ENCODE results near the gene ERRFI1.

ERRFI1 gene

DNA sequence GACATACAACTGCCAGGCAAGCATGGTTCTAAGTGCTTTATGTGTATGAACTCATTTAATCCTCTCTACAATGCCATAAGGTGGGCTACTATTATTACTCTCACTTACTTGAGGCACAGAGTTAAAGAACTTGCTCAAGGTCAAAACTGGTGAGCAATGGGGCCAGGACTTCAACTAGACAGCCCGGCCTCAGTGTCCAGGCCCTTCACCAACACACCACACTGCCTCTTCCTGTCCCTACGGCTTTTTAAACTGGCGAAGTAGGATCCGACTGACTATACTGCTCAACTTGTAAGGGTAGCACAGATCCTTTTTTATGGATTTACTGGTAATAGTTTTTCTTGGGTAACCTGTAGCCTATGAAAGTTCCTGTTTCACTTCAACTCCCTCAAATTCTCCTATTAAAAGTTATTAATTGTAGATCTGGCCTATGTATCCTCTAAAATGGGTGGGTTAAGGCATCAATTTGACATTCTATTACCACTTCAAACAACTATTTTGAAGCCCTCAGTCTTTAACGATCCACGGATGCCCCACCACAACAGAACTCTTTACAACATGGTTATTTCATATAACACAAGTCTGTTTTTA is 4.3 kb downstream of the ERRFI1 start:
- Histone ChIP-seq H3K9ac (ENCODE audit: low read length) (no peak overlapping the region), H3F3A (ENCODE audit: insufficient read depth, low read length) (no peaks in the 10 kb centered on the region), H3K79me2 (ENCODE audit: low read length) (no peaks in the 10 kb centered on the region), H3K27ac (ENCODE audit: low read length) (no peak overlapping the region), H3K9me3 (replicated peaks; ENCODE audit: insufficient read depth, low read length) (no peaks in the 10 kb centered on the region), H3K27me3 (replicated peaks; ENCODE audit: insufficient read depth, low read length) (no peaks in the 10 kb centered on the region), H3K4me1 (ENCODE audit: low read length) (no peaks in the 10 kb centered on the region), H3K4me2 (ENCODE audit: low read depth, low read length) (no peak overlapping the region), H3K4me3 (ENCODE audit: low read length) (no peak overlapping the region), H2AFZ (ENCODE audit: low read length) (no peak overlapping the region), H3K36me3 (replicated peaks; ENCODE audit: insufficient read depth, low read length) (no peaks in the 10 kb centered on the region), H3K9me2 (replicated peaks; ENCODE audit: insufficient read depth, low read length) (no peaks in the 10 kb centered on the region), H4K20me1 (ENCODE audit: insufficient read depth, low read length) (no peaks in the 10 kb centered on the region)
- DNase-seq: no peak
- TF ChIP-seq, protein P1, sequence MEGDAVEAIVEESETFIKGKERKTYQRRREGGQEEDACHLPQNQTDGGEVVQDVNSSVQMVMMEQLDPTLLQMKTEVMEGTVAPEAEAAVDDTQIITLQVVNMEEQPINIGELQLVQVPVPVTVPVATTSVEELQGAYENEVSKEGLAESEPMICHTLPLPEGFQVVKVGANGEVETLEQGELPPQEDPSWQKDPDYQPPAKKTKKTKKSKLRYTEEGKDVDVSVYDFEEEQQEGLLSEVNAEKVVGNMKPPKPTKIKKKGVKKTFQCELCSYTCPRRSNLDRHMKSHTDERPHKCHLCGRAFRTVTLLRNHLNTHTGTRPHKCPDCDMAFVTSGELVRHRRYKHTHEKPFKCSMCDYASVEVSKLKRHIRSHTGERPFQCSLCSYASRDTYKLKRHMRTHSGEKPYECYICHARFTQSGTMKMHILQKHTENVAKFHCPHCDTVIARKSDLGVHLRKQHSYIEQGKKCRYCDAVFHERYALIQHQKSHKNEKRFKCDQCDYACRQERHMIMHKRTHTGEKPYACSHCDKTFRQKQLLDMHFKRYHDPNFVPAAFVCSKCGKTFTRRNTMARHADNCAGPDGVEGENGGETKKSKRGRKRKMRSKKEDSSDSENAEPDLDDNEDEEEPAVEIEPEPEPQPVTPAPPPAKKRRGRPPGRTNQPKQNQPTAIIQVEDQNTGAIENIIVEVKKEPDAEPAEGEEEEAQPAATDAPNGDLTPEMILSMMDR (IDR thresholded peaks at IDR 0.05; ENCODE audit: low read length): no peak
- no peak for TF ChIP-seq EZH2phosphoT487 (IDR thresholded peaks at IDR 0.05; ENCODE audit: low read length)
- TF ChIP-seq EZH2 (optimal IDR thresholded peaks at IDR 0.05; ENCODE audit: low read depth, low read length): no peak

DNA sequence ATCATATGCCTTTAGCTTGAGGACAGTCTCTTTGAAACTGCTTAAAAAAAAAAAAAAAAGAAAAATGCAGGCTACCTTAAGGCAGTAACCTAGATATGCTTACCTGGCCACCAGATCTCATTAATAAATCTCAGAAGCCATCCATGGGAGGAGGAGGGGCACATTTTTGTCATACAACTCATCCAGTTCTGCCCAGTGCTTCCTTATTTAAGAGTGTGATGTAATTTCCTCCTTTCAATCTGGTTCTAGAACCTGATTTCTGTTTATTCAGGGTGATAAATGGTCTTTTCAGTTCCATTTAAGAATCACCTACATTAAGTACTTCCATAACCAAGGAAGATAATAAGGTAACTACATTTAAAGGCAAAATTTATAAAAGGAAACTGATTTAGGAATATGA is 6.1 kb downstream of the ERRFI1 start:
- H3K4me3 ChIP-seq (ENCODE audit: low read length): no peak overlapping the region
- no peaks in the 10 kb centered on the region for H3F3A ChIP-seq (ENCODE audit: insufficient read depth, low read length)
- H3K79me2 ChIP-seq (ENCODE audit: low read length): no peaks in the 10 kb centered on the region
- H3K4me2 ChIP-seq (ENCODE audit: low read depth, low read length): no peak overlapping the region
- H3K27me3 ChIP-seq (replicated peaks; ENCODE audit: insufficient read depth, low read length): no peaks in the 10 kb centered on the region
- no peaks in the 10 kb centered on the region for H3K36me3 ChIP-seq (replicated peaks; ENCODE audit: insufficient read depth, low read length)
- no peak overlapping the region for H2AFZ ChIP-seq (ENCODE audit: low read length)
- no peaks in the 10 kb centered on the region for H3K9me2 ChIP-seq (replicated peaks; ENCODE audit: insufficient read depth, low read length)
- H3K27ac ChIP-seq (ENCODE audit: low read length): no peak overlapping the region
- no peak overlapping the region for H3K9ac ChIP-seq (ENCODE audit: low read length)
- no peaks in the 10 kb centered on the region for H4K20me1 ChIP-seq (ENCODE audit: insufficient read depth, low read length)
- TF ChIP-seq, protein P1 (IDR thresholded peaks at IDR 0.05; ENCODE audit: low read length): no peak
- TF ChIP-seq EZH2phosphoT487 (IDR thresholded peaks at IDR 0.05; ENCODE audit: low read length) (no peak), EZH2 (optimal IDR thresholded peaks at IDR 0.05; ENCODE audit: low read depth, low read length) (no peak)
- DNase-seq: no peak
- H3K9me3 ChIP-seq (replicated peaks; ENCODE audit: insufficient read depth, low read length): no peaks in the 10 kb centered on the region
- H3K4me1 ChIP-seq (ENCODE audit: low read length): no peaks in the 10 kb centered on the region

DNA sequence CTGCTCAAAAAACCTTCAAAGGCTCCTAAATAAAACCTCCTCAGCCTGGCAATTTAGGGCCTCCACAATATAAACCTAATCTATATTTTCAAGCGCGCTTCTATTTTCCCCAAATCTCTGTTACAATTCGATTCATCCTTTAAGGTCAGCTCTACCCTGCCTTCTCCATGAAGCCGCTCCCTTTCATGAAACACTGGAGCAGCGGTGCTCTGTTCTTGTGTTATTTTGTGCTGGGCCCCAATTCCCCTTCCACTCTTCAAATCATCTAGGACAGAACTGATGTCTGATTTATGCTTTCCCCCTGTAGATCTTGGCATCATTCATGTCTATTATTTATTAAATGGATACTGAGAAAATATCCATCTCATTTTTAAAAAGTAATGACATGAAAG is 6.9 kb downstream of the ERRFI1 start:
- Histone ChIP-seq H3K27me3 (replicated peaks; ENCODE audit: insufficient read depth, low read length) (no peaks in the 10 kb centered on the region), H3K9me3 (replicated peaks; ENCODE audit: insufficient read depth, low read length) (no peaks in the 10 kb centered on the region), H3K9me2 (replicated peaks; ENCODE audit: insufficient read depth, low read length) (no peaks in the 10 kb centered on the region), H3K4me3 (ENCODE audit: low read length) (no peak overlapping the region), H3K27ac (ENCODE audit: low read length) (no peak overlapping the region), H3K36me3 (replicated peaks; ENCODE audit: insufficient read depth, low read length) (no peaks in the 10 kb centered on the region), H3K4me1 (ENCODE audit: low read length) (no peaks in the 10 kb centered on the region), H3K9ac (ENCODE audit: low read length) (no peak overlapping the region), H3K4me2 (ENCODE audit: low read depth, low read length) (no peak overlapping the region), H4K20me1 (ENCODE audit: insufficient read depth, low read length) (no peaks in the 10 kb centered on the region), H2AFZ (ENCODE audit: low read length) (no peak overlapping the region), H3F3A (ENCODE audit: insufficient read depth, low read length) (no peaks in the 10 kb centered on the region), H3K79me2 (ENCODE audit: low read length) (no peaks in the 10 kb centered on the region)
- TF ChIP-seq EZH2 (optimal IDR thresholded peaks at IDR 0.05; ENCODE audit: low read depth, low read length) (no peak), EZH2phosphoT487 (IDR thresholded peaks at IDR 0.05; ENCODE audit: low read length) (no peak)
- TF ChIP-seq, protein P1 (IDR thresholded peaks at IDR 0.05; ENCODE audit: low read length): no peak
- no peak for DNase-seq

Measured in MM.1S (cell line).